Measurements from ENCODE around the gene CEACAM4. TPM values are rescaled to one million over a fixed set of nuclear protein-coding genes. Genes with fewer than 3 reads are reported as not detected.

CEACAM4 gene
- total RNA-seq, 2 experiments from 2014 or later = not detected

DNA sequence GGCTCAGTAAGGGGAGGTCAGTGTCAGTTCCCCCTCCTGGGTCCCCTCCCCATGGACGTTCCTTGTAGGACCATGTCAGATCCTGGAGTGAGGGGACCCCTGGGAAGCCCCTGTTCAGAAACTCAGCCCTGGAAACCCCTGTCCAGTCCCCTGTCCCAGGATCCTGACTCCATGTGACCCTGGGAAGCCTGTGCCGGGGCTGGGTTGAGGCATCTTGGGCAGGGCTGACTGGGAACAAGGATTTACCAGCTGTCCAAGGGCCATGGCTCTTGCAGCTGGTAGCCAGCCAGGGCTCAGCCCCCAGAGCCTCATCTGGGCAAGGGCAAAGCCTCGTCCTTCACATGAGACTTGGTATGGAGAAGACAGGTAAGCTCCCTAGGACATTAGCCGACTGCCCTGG lies 25.1 kb downstream of the CEACAM4 start:
- Mint-ChIP-seq H3K9me3 (no peaks in the 10 kb centered on the region), H3K36me3 (no peaks in the 10 kb centered on the region), H3K4me3 (no peak overlapping the region), H3K27me3 (peaks cover 6% of the 10 kb centered on the region), H3K27ac (no peak overlapping the region), H3K4me1 (peaks cover 5% of the 10 kb centered on the region)
- DNase-seq = no peak

DNA sequence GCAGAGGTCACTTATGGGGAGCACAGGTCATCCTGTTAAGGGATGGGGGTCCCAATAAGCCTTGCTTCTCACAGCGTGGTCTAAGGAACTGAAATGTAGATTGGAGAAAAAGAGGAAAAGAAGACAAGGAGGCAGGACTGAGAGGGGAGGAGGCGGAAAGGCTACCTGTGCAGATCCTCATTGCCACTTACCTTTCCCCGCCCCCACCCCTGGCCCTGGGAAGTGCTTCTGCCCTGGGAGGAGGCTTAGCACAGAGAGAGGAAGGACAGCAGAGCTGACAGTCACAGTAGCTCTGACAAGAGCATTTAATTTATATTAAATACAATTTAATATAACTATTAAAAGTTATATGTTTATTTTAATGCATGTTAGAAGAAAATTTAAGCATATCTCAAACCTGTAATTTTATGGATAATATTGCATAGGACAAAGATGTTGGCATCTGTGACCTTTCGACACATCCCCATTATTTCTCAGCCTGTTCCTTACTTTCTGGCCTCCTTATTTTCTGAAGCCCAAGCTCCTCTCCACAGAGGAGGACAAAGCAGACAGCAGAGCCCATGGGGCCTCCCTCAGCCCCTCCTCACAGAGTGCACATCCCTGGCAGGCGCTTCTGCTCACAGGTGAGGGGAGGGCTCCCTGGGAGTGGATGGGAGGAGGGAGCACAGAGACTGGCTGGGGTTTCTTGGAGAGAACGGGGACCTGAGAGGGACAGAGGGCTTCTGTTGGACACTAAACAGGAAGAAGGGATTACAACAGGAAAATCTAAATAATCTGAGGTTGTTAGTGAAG lies 27.5 kb downstream of the CEACAM4 start:
- DNase-seq = no peak
- Mint-ChIP-seq H3K27ac (no peak overlapping the region), H3K27me3 (peaks cover 24% of the 10 kb centered on the region), H3K4me1 (peaks cover 14% of the 10 kb centered on the region), H3K4me3 (no peak overlapping the region), H3K36me3 (no peaks in the 10 kb centered on the region), H3K9me3 (no peaks in the 10 kb centered on the region)

DNA sequence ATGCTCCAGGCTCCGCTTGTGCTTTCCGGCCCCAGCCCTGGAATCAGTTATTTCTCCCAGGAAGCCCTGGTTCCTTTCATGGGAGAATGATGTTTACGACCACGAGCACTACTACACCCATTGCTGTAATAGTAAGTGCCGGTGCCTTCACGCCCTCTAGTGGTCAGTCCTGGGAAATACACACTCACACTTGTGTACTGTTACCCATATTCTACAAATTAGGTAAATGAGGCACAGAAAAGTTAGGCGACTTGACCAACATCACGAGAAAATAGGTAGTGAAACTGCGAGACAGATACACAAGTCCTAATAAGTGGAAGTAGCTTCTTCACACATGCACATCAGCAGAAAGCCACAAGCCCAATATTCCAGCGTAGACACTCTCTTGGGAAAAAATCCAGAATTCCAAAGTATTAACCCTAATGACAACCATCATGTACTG lies 29.3 kb downstream of the CEACAM4 start:
- H3K36me3 Mint-ChIP-seq = no peaks in the 10 kb centered on the region
- H3K4me3 Mint-ChIP-seq = no peak overlapping the region
- H3K4me1 Mint-ChIP-seq = peaks cover 14% of the 10 kb centered on the region
- no peaks in the 10 kb centered on the region for H3K9me3 Mint-ChIP-seq
- DNase-seq = peak; percentile 60
- H3K27me3 Mint-ChIP-seq = peaks cover 24% of the 10 kb centered on the region
- no peak overlapping the region for H3K27ac Mint-ChIP-seq

GRCh38 chr19:41595890-41596280 lies 31.0 kb downstream of the CEACAM4 start:
- Mint-ChIP-seq H3K9me3 (no peaks in the 10 kb centered on the region), H3K4me1 (peaks cover 14% of the 10 kb centered on the region), H3K4me3 (no peak overlapping the region), H3K27ac (no peak overlapping the region), H3K36me3 (no peaks in the 10 kb centered on the region), H3K27me3 (peaks cover 28% of the 10 kb centered on the region)
- no peak for DNase-seq

- peaks cover 14% of the 10 kb centered on the region for H3K4me1 Mint-ChIP-seq
- no peak overlapping the region for H3K4me3 Mint-ChIP-seq
- peak; percentile 66 for DNase-seq
- H3K36me3 Mint-ChIP-seq = no peaks in the 10 kb centered on the region
- H3K9me3 Mint-ChIP-seq = no peaks in the 10 kb centered on the region
- H3K27ac Mint-ChIP-seq = no peak overlapping the region
- H3K27me3 Mint-ChIP-seq = peaks cover 28% of the 10 kb centered on the region
These were observed 31.5 kb downstream of the CEACAM4 start for GRCh38 chr19:41595258-41595889.

GRCh38 chr19:41591951-41592562 lies 34.8 kb downstream of the CEACAM4 start:
- peaks cover 23% of the 10 kb centered on the region for H3K27me3 Mint-ChIP-seq
- no peak for DNase-seq
- H3K9me3 Mint-ChIP-seq = no peaks in the 10 kb centered on the region
- H3K4me1 Mint-ChIP-seq = peaks cover 9% of the 10 kb centered on the region
- H3K27ac Mint-ChIP-seq = no peak overlapping the region
- H3K36me3 Mint-ChIP-seq = no peaks in the 10 kb centered on the region
- no peak overlapping the region for H3K4me3 Mint-ChIP-seq

- peaks cover 9% of the 10 kb centered on the region for H3K4me1 Mint-ChIP-seq
- H3K27ac Mint-ChIP-seq = no peak overlapping the region
- no peaks in the 10 kb centered on the region for H3K9me3 Mint-ChIP-seq
- DNase-seq = no peak
- H3K27me3 Mint-ChIP-seq = peaks cover 14% of the 10 kb centered on the region
- no peaks in the 10 kb centered on the region for H3K36me3 Mint-ChIP-seq
- H3K4me3 Mint-ChIP-seq = no peak overlapping the region
These were observed 35.9 kb downstream of the CEACAM4 start for GRCh38 chr19:41590936-41591335.

DNA sequence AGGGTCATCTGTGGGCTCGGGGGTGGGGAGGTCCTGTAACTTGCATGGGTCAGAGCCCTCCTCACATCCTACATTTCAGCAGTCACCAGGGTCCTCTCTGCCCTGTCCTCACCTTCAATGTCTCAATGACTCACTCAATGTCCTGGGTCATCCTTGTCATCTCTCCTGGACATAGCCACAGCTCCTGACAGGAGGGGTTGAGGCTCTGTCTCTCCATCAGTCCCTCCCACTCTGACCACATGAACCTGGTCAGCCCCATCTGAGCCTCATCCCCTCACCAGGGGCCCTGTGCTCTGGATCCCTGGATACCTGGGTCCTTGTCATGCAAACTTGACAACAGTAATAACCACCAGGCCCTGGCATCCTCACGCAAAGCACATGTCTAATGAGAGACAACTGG lies 37.5 kb downstream of the CEACAM4 start:
- no peak overlapping the region for H3K4me3 Mint-ChIP-seq
- H3K27me3 Mint-ChIP-seq = peaks cover 4% of the 10 kb centered on the region
- H3K27ac Mint-ChIP-seq = no peak overlapping the region
- H3K4me1 Mint-ChIP-seq = no peaks in the 10 kb centered on the region
- no peaks in the 10 kb centered on the region for H3K36me3 Mint-ChIP-seq
- no peak for DNase-seq
- H3K9me3 Mint-ChIP-seq = no peaks in the 10 kb centered on the region

DNA sequence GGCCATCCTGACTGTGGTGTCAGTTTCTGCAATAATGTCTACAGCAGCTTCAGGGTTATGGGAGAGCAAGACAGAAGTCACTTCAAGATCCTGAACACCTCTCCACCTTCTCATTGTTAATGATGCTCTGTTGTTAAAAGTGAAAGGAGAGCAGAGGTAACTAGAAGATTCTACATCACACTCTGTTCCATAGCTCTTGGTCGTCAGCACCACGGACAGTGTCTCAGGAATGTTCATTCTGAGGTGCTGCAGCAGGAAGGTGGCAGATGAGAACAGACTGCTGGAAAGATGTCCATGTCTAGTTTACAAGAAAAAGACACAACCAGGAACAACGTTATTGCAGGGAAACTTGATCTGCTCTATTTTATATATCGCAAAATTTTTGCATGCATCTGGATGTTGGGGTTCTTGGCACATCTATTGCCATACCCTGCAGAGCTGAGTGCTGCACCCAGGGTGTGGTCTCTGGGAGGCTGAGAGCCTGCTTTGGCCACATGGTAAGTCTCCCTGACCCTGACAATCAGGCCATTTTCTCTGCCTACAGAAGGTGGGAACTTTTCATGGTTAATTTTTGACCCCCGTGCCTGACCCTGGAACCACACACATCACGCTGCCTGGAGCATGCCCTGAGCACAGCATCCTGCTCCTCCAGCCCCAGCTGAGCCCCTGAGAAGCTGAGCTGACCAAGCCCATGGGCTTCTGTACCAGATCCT lies 38.2 kb downstream of the CEACAM4 start:
- H3K36me3 Mint-ChIP-seq = peaks cover 4% of the 10 kb centered on the region
- no peak for DNase-seq

DNA sequence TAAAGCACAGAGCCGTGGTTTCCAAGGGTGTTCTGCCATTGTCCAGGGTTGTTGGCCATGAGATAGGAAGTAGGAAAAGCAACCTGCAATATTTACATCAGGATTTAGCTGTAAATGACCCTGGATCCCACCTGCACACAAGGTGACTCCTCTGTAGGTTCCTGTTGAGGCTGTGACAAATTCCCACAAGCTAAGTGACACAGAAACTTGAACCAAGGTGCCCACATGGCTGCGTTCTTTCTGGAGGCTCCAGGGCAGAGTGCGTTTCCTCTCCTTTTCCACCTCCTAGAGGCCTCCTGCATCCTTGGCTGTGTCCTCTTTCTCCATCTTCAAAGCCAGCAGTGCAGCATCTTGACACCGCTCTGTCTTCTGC lies 39.0 kb downstream of the CEACAM4 start:
- H3K27me3 Mint-ChIP-seq = peaks cover 4% of the 10 kb centered on the region
- H3K9me3 Mint-ChIP-seq = peaks cover 8% of the 10 kb centered on the region
- peaks cover 12% of the 10 kb centered on the region for H3K36me3 Mint-ChIP-seq
- H3K4me3 Mint-ChIP-seq = no peak overlapping the region
- H3K4me1 Mint-ChIP-seq = no peaks in the 10 kb centered on the region
- H3K27ac Mint-ChIP-seq = peak overlapping the region; percentile 44
- DNase-seq = no peak

More for the DNA sequence above, 38.2 kb downstream of the CEACAM4 start:
- no peaks in the 10 kb centered on the region for H3K4me1 Mint-ChIP-seq
- peaks cover 4% of the 10 kb centered on the region for H3K27me3 Mint-ChIP-seq
- no peak overlapping the region for H3K4me3 Mint-ChIP-seq
- no peaks in the 10 kb centered on the region for H3K9me3 Mint-ChIP-seq
- no peak overlapping the region for H3K27ac Mint-ChIP-seq

- peaks cover 1% of the 10 kb centered on the region for H3K27me3 Mint-ChIP-seq
- H3K27ac Mint-ChIP-seq = no peak overlapping the region
- H3K36me3 Mint-ChIP-seq = peaks cover 18% of the 10 kb centered on the region
- no peak overlapping the region for H3K4me3 Mint-ChIP-seq
- no peaks in the 10 kb centered on the region for H3K4me1 Mint-ChIP-seq
- peaks cover 10% of the 10 kb centered on the region for H3K9me3 Mint-ChIP-seq
- DNase-seq = no peak
These were observed 39.6 kb downstream of the CEACAM4 start for GRCh38 chr19:41587101-41587837.

- H3K36me3 Mint-ChIP-seq = peaks cover 30% of the 10 kb centered on the region
- peaks cover 20% of the 10 kb centered on the region for H3K9me3 Mint-ChIP-seq
- no peak overlapping the region for H3K27ac Mint-ChIP-seq
- no peak overlapping the region for H3K4me3 Mint-ChIP-seq
- no peaks in the 10 kb centered on the region for H3K4me1 Mint-ChIP-seq
- no peaks in the 10 kb centered on the region for H3K27me3 Mint-ChIP-seq
- DNase-seq = no peak
These were observed 40.8 kb downstream of the CEACAM4 start for GRCh38 chr19:41586064-41586463.

- Mint-ChIP-seq H3K27me3 (no peaks in the 10 kb centered on the region), H3K36me3 (peaks cover 41% of the 10 kb centered on the region), H3K4me3 (no peak overlapping the region), H3K4me1 (no peaks in the 10 kb centered on the region), H3K9me3 (peaks cover 20% of the 10 kb centered on the region), H3K27ac (no peak overlapping the region)
- DNase-seq = no peak
These were observed 41.9 kb downstream of the CEACAM4 start for GRCh38 chr19:41584931-41585330.

DNA sequence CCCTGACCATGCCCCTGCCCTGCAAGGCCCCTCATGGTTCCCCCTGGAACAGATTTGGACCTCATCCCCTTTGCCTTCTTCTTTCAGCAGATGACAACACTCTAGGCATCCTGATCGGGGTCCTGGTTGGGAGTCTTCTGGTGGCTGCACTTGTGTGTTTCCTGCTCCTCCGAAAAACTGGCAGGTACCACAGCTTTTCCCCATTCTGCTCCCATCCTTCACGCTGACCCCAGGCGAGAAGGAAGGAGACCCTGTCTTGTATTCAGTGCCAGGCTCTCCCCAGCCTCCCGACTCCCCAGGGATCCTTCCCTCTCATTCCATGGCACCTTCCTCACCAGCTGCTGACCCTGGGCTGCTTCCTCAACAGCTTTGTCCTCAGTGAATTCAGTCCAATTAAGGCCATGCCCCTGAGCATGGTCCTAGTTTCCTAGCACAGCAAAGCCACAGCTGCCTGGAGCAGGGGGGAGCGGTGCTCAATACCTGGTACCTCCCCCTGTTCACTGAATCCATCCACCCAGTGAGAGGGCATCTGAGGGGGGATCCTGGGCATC lies 42.5 kb downstream of the CEACAM4 start:
- H3K4me3 Mint-ChIP-seq = no peak overlapping the region
- H3K36me3 Mint-ChIP-seq = peaks cover 46% of the 10 kb centered on the region
- peaks cover 20% of the 10 kb centered on the region for H3K9me3 Mint-ChIP-seq
- H3K4me1 Mint-ChIP-seq = no peaks in the 10 kb centered on the region
- no peak overlapping the region for H3K27ac Mint-ChIP-seq
- H3K27me3 Mint-ChIP-seq = no peaks in the 10 kb centered on the region
- no peak for DNase-seq

All from activated naive CD8-positive, alpha-beta T cell treated with anti-CD3 and anti-CD28 coated beads for 36 hours (primary cell).